Epithelial cell of proximal tubule (primary cell): ENCODE measurements around the gene PRR27. TPM values are rescaled to one million over a fixed set of nuclear protein-coding genes. Genes with fewer than 3 reads are reported as not detected.

Experiments
- DNase-seq: peaks from one replicate; pipeline ENCODE4 v3.0.0-alpha.2; 2011; ENCODE audit warnings: low read depth
- H3K4me3 ChIP-seq: 2 replicates; pipeline ENCODE4 v1.5.1; 2011; ENCODE audit warnings: low read depth, mild to moderate bottlenecking, low read length
- total RNA-seq: library from RNA; depleted of rRNA; stranded (reverse); fragments of >200 nt; gene quantifications from 2 replicates; pipeline ENCODE4 v1.2.3, GENCODE V29; 2015
- TF ChIP-seq, protein P1 (sequence below): conservative IDR thresholded peaks from 2 replicates; pipeline ENCODE4 v1.5.1; 2012; ENCODE audit warnings: low read depth, mild to moderate bottlenecking, low read length

PRR27 gene
- total RNA-seq, 1 donor from 2014 or later: not detected

DNA sequence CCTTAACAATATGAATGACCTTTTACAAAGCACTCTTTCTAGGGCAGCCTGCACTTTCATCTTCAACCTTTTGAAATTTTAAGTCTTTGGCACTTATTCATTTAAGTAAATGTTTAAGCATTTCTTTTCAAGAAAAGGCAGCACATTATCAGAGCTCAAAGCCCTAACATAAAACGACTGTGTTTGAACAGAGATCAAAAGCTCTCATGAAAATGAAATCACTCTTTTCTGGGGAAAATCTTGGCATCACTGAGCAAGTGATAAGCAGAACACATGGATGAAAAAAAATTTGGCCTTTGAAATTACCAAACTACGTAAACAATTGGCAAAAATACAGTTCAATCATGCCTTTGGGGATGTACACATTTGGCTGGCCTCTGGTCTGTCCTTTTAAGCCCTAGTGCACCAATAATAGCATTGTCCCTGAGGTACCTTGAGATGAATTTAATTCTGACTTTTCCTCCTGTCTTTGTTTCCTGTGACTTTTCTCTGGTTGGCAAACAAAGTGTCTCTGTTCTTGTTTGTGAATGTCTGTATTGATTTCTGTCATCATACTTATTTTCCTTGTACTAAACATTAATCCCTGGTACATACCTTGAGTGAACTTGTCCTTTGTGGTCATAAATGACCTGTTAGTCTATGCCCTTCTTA is 28.6 kb downstream of the PRR27 start:
- DNase-seq: no peak
- TF ChIP-seq, protein P1, sequence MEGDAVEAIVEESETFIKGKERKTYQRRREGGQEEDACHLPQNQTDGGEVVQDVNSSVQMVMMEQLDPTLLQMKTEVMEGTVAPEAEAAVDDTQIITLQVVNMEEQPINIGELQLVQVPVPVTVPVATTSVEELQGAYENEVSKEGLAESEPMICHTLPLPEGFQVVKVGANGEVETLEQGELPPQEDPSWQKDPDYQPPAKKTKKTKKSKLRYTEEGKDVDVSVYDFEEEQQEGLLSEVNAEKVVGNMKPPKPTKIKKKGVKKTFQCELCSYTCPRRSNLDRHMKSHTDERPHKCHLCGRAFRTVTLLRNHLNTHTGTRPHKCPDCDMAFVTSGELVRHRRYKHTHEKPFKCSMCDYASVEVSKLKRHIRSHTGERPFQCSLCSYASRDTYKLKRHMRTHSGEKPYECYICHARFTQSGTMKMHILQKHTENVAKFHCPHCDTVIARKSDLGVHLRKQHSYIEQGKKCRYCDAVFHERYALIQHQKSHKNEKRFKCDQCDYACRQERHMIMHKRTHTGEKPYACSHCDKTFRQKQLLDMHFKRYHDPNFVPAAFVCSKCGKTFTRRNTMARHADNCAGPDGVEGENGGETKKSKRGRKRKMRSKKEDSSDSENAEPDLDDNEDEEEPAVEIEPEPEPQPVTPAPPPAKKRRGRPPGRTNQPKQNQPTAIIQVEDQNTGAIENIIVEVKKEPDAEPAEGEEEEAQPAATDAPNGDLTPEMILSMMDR: no peak

DNA sequence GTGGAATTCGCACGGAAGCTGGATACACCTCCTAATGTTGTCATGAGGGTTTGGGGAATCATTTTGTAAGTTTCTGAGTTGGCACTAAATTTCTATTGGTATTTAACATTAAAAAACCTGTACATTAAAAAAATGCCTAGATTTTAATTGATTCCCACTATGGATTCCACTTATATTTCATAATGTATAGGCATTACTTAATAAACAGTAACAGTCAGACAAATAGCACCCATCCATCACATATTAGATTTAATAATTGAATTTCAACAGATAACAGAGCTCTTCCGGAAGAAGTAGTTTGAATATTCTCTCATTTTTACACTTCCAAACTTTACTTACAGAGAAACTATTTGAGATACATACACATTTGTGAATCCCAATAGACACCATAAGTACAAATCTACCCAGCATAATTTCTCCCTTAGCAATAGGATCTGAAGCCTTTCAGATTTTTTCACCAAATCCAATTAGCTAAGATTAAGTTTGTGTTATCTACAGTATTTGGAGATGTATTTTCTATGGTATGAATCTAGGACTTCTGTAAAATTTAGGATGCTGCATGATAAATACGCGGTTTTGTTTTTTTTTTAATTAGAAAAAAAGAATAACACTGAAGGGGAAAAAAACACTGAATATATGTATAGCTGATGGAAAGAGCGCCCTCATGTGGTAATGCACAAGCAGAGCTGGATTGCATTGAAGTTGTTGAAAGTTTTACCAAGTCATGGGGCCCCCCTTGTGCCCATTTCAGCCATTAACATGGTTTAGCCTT is 29.3 kb downstream of the PRR27 start:
- H3K4me3 ChIP-seq: no peak overlapping the region
- TF ChIP-seq, protein P1: peak; percentile 83

More for the DNA sequence above, 28.6 kb downstream of the PRR27 start:
- no peak overlapping the region for H3K4me3 ChIP-seq

DNA sequence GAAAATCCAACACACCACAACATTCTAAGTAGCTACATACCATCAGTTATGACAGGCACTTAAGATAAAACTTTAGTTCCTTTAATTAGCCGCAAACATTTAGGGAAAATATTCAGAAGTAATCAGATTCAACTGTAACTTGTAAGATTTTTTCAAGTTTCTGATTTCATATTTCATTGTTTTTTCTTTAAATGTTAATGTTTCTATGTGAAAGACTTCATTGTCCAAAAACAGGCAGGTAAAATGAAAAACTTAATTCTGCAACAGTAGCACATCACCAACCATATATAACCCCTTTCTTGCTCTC is 29.9 kb downstream of the PRR27 start:
- no peak for DNase-seq
- H3K4me3 ChIP-seq: no peak overlapping the region
- TF ChIP-seq, protein P1: no peak

More for the DNA sequence above, 29.3 kb downstream of the PRR27 start:
- no peak for DNase-seq

DNA sequence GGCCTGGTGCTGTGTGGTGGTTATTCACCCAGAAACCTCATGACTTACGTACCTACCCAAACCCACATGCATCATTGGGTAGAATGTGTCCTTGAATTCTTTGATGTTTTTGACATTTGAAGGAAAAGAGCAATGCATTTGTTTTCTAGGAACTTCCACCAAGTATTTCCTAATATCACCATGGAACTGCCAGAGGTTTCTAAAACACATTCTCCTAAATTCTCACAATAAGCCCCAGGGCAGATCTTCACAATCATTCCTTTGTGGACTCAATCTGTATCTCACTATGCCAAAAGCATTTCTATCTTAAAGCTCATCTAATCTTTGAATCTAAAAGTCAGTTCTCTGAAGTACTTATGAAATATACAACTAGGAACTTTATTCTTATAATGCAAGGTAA is 33.2 kb downstream of the PRR27 start:
- TF ChIP-seq, protein P1: no peak
- H3K4me3 ChIP-seq: no peak overlapping the region
- DNase-seq: no peak

DNA sequence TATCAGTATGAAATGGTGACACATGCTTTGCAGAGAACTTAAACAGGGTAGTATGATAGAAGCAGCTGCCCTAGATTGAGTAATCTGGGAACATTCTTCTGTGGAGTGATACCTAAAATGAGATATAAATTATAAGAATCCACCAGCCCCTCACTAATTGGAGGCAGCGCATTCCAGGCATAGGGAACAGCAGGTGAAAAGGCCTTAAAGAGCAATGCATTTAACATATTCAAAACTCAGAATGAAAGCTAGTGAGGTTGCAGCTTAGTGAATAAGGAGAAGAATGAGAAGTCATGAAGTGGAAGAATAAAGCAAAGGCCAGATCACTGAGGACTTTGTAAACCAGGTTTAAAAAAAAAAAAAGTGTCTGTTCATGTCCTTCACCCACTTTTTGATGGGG is 36.5 kb downstream of the PRR27 start:
- TF ChIP-seq, protein P1: no peak
- no peak overlapping the region for H3K4me3 ChIP-seq
- no peak for DNase-seq

DNA sequence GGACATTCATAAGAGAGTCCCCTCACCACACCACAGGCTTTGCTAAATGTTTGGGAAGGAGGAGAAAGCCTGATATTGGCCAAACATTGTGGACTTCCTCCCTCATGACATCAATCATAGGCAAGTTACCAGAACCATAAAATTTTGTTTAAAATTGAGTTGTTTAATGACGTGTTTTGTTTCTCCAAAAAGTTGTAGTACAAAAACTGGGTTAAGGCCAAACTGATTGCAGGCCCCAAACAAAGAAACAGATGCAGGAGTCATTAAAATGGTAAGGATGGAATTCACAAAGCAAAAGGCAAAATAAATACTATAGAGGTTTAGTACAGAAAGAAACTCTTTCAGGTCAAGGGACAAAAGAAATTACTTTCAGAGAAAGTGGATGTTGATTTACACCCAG is 37.6 kb downstream of the PRR27 start:
- TF ChIP-seq, protein P1: no peak
- H3K4me3 ChIP-seq: no peak overlapping the region
- DNase-seq: no peak

DNA sequence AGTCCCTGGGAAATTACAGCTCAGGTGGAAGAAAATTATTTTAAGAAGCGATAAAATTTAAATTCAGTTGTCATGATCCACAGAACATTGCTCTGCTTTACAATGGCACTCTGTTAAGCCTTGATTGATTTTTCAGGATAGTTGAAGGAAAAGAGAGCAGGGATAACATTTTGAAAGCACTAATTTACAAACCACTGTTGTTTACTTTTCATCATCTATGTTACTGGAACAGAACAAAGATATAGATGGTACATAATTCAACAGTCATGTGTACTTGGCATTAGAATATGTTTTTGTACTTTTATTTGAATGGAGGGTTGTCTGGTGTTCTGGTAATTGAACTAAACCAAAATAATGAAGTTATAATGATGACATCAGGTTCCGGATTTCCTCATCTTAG is 38.9 kb downstream of the PRR27 start:
- DNase-seq: no peak
- TF ChIP-seq, protein P1: no peak
- H3K4me3 ChIP-seq: no peak overlapping the region
